Measurements from ENCODE around the gene NUAK1.

NUAK1 gene

GRCh38 chr12:106109168-106109910, 29.4 kb downstream of the NUAK1 start:
- no peak for DNase-seq (ENCODE audit: low read depth)

- no peak for DNase-seq (ENCODE audit: low read depth)
Observed at GRCh38 chr12:106108185-106108835, 30.4 kb downstream of the NUAK1 start.

- DNase-seq (ENCODE audit: low read depth), result no peak
Observed at GRCh38 chr12:106107566-106107965, 31.2 kb downstream of the NUAK1 start.

GRCh38 chr12:106106892-106107291, 31.9 kb downstream of the NUAK1 start:
- no peak for DNase-seq (ENCODE audit: low read depth)

- DNase-seq (ENCODE audit: low read depth), result no peak
Observed at GRCh38 chr12:106106061-106106566, 32.6 kb downstream of the NUAK1 start.

GRCh38 chr12:106101803-106102202, 37.0 kb downstream of the NUAK1 start:
- DNase-seq (ENCODE audit: low read depth), result no peak

GRCh38 chr12:106098691-106099200, 40.0 kb downstream of the NUAK1 start:
- DNase-seq (ENCODE audit: low read depth), result no peak

GRCh38 chr12:106097011-106097410, 41.7 kb downstream of the NUAK1 start:
- DNase-seq (ENCODE audit: low read depth), result no peak

GRCh38 chr12:106096376-106096775, 42.4 kb downstream of the NUAK1 start:
- no peak for DNase-seq (ENCODE audit: low read depth)

- no peak for DNase-seq (ENCODE audit: low read depth)
Observed at GRCh38 chr12:106094304-106094703, 44.5 kb downstream of the NUAK1 start.

GRCh38 chr12:106093246-106093645, 45.5 kb downstream of the NUAK1 start:
- DNase-seq (ENCODE audit: low read depth), result no peak

GRCh38 chr12:106091446-106091820, 47.3 kb downstream of the NUAK1 start:
- no peak for DNase-seq (ENCODE audit: low read depth)

GRCh38 chr12:106090591-106091445, 47.9 kb downstream of the NUAK1 start:
- no peak for DNase-seq (ENCODE audit: low read depth)

- no peak for DNase-seq (ENCODE audit: low read depth)
Observed at GRCh38 chr12:106089935-106090334, 48.8 kb downstream of the NUAK1 start.

- DNase-seq (ENCODE audit: low read depth), result no peak
Observed at GRCh38 chr12:106088811-106089485, 49.8 kb downstream of the NUAK1 start.

- DNase-seq (ENCODE audit: low read depth), result no peak
Observed at GRCh38 chr12:106088246-106088808, 50.4 kb downstream of the NUAK1 start.

- no peak for DNase-seq (ENCODE audit: low read depth)
Observed at GRCh38 chr12:106086696-106087095, 52.1 kb downstream of the NUAK1 start.

- DNase-seq (ENCODE audit: low read depth), result no peak
Observed at GRCh38 chr12:106085213-106085612, 53.5 kb downstream of the NUAK1 start.

GRCh38 chr12:106084759-106085158, 54.0 kb downstream of the NUAK1 start:
- no peak for DNase-seq (ENCODE audit: low read depth)

- DNase-seq (ENCODE audit: low read depth), result no peak
Observed at GRCh38 chr12:106084014-106084671, 54.6 kb downstream of the NUAK1 start.

Measured in stimulated activated CD8-positive, alpha-beta memory T cell treated with anti-CD3 and anti-CD28 coated beads, Interleukin-15, amount 100 ng/mL, for 24 hours (primary cell).